Keratinocyte (primary cell): ENCODE results near the gene RALGPS1. TPM values are rescaled to one million over a fixed set of nuclear protein-coding genes. Genes with fewer than 3 reads are reported as not detected.

Experiments used
- DNase-seq: peaks from one replicate; pipeline ENCODE4 v3.0.0-alpha.2; 2011; ENCODE audit warnings: low read depth, missing footprints, low spot score
- FAIRE-seq: peaks from 2 replicates; lab custom pipeline; 2011; peaks lifted over from hg19 to GRCh38; lab: Jason Lieb, UNC
- H2AFZ ChIP-seq: 2 replicates; pipeline ENCODE4 v1.6.0; 2012; ENCODE audit warnings: low read length, control low read depth, inconsistent platforms; ENCODE audit not compliant: control insufficient read depth
- H3K27ac ChIP-seq: 2 replicates; pipeline ENCODE4 v1.5.1; 2011; ENCODE audit warnings: low read length; ENCODE audit not compliant: control insufficient read depth, insufficient read depth
- H3K27me3 ChIP-seq: 3 replicates; pipeline ENCODE4 v1.6.0; 2011; ENCODE audit warnings: low read length; ENCODE audit not compliant: control insufficient read depth, insufficient read depth; ENCODE audit errors: extremely low read depth
- H3K36me3 ChIP-seq, 2 experiments: 2 replicates in 1 of 2; 3 replicates in 1 of 2; pipeline ENCODE4 v1.5.1; 2011; ENCODE audit warnings: low read length in 2 of 2, mild to moderate bottlenecking in 1 of 2; ENCODE audit not compliant: control insufficient read depth in 2 of 2, insufficient read depth in 2 of 2; ENCODE audit errors: extremely low read depth in 1 of 2
- H3K4me1 ChIP-seq: 3 replicates; pipeline ENCODE4 v1.5.1; 2011; ENCODE audit warnings: low read length; ENCODE audit not compliant: control insufficient read depth, insufficient read depth; ENCODE audit errors: extremely low read depth
- H3K4me2 ChIP-seq: 3 replicates; pipeline ENCODE4 v1.6.0; 2011; ENCODE audit warnings: low read depth, low read length; ENCODE audit not compliant: control insufficient read depth, insufficient read depth; ENCODE audit errors: extremely low read depth
- H3K4me3 ChIP-seq, 3 experiments: fragments of 200-600 bp in 1 of 3; sonication (generic) in 1 of 3; 2 replicates in 2 of 3; 3 replicates in 1 of 3; pipeline ENCODE4 v1.5.1; 2011 to 2016; ENCODE audit warnings: low read length in 3 of 3, mild to moderate bottlenecking in 3 of 3, control low read depth in 2 of 3, inconsistent platforms in 1 of 3, low read depth in 1 of 3, mixed read lengths in 1 of 3, mixed run types in 1 of 3, moderate library complexity in 1 of 3; ENCODE audit not compliant: control insufficient read depth in 2 of 3, insufficient read depth in 2 of 3; ENCODE audit errors: extremely low read depth in 1 of 3
- H3K79me2 ChIP-seq: 2 replicates; pipeline ENCODE4 v1.6.0; 2012; ENCODE audit warnings: low read length; ENCODE audit not compliant: control insufficient read depth, insufficient read depth
- H3K9ac ChIP-seq: 3 replicates; pipeline ENCODE4 v1.6.0; 2011; ENCODE audit warnings: low read length; ENCODE audit not compliant: control insufficient read depth, insufficient read depth; ENCODE audit errors: extremely low read depth
- H3K9me1 ChIP-seq: 3 replicates; pipeline ENCODE4 v1.6.0; 2011; ENCODE audit warnings: low read length; ENCODE audit not compliant: control insufficient read depth, insufficient read depth; ENCODE audit errors: extremely low read depth
- H3K9me3 ChIP-seq: 2 replicates; pipeline ENCODE4 v1.5.1; 2012; ENCODE audit warnings: low read depth, low read length; ENCODE audit not compliant: control insufficient read depth
- H4K20me1 ChIP-seq: 3 replicates; pipeline ENCODE4 v1.6.0; 2011; ENCODE audit warnings: low read length; ENCODE audit not compliant: control insufficient read depth, insufficient read depth; ENCODE audit errors: extremely low read depth
- CTCF ChIP-seq, 3 experiments: IDR thresholded peaks in 1 of 3; conservative IDR thresholded peaks in 1 of 3; optimal IDR thresholded peaks in 1 of 3; 2 replicates in 2 of 3; 3 replicates in 1 of 3; pipeline versions ENCODE3 to v1.5.1; 2011; ENCODE audit warnings: low read length in 3 of 3, mild to moderate bottlenecking in 3 of 3, moderate library complexity in 2 of 3, control low read depth in 1 of 3, inconsistent platforms in 1 of 3; ENCODE audit not compliant: insufficient read depth in 2 of 3; ENCODE audit errors: extremely low read depth in 1 of 3
- EZH2 ChIP-seq: IDR thresholded peaks from one replicate; pipeline ENCODE4 v1.6.1; 2012; ENCODE audit warnings: inconsistent platforms, mild to moderate bottlenecking, low read length, moderate library complexity
- dilution Hi-C: fragments of 300-500 bp; cut with MboI; formaldehyde crosslinking; loops from one replicate; pipeline ENCODE4 v1.7.0; 2020; ENCODE audit warnings: low sequenced_read_pairs; ENCODE audit not compliant: extremely low pct_ligation_motif_present
- polyA plus RNA-seq, 5 experiments: library from polyadenylated mRNA; depleted of rRNA in 3 of 5; stranded (reverse) in 3 of 5; stranded (forward) in 1 of 5; unstranded in 1 of 5; fragments of >200 nt; gene quantifications; 1 replicate in 1 of 5; 2 replicates in 3 of 5; 3 replicates in 1 of 5; pipeline versions ENCODE4 v1.2.1 to v1.2.3, GENCODE V29; 2011 to 2012; ENCODE audit warnings: missing spikeins in 2 of 5, low read depth in 1 of 5, low replicate concordance in 1 of 5

Gene RALGPS1
- polyA plus RNA-seq, 1 donor (not counting 4 experiments of a cell fraction or from before 2014, with no cell fraction given): 0.56 TPM

GRCh38 chr9:126885131-126885641 is 29.4 kb upstream of the RALGPS1 start:
- no peak for FAIRE-seq
- Histone ChIP-seq H3K4me3 (no peak overlapping the region), H3K4me1 (no peaks in the 10 kb centered on the region), H3K27ac (no peak overlapping the region), H2AFZ (no peak overlapping the region), H3K9me3 (no peaks in the 10 kb centered on the region), H3K4me2 (no peak overlapping the region), H3K27me3 (no peaks in the 10 kb centered on the region), H3K9ac (no peak overlapping the region), H3K9me1 (peaks cover 4% of the 10 kb centered on the region), H4K20me1 (peaks cover 2% of the 10 kb centered on the region), H3K79me2 (no peaks in the 10 kb centered on the region), H3K36me3 (peaks cover 8 to 14% of the 10 kb centered on the region in 2 experiments)
- no peak for DNase-seq
- TF ChIP-seq EZH2: no peak
- TF ChIP-seq CTCF (optimal IDR thresholded peaks at IDR 0.05 in 1 of 3, IDR thresholded peaks at IDR 0.05 in 1 of 3, conservative IDR thresholded peaks at IDR 0.05 in 1 of 3; ENCODE audit: extremely low read depth in 1 of 3, insufficient read depth in 2 of 3, low read length in 3 of 3): no peak
- dilution Hi-C loops: no loop called here

GRCh38 chr9:126886034-126886822 is 28.4 kb upstream of the RALGPS1 start:
- Histone ChIP-seq H3K27ac (no peak overlapping the region), H4K20me1 (no peaks in the 10 kb centered on the region), H3K27me3 (no peaks in the 10 kb centered on the region), H3K4me2 (no peak overlapping the region), H3K4me3 (no peak overlapping the region), H3K79me2 (no peaks in the 10 kb centered on the region), H3K36me3 (peaks cover 4 to 5% of the 10 kb centered on the region in 2 experiments), H2AFZ (no peak overlapping the region), H3K9me1 (no peaks in the 10 kb centered on the region), H3K9me3 (no peaks in the 10 kb centered on the region), H3K4me1 (no peaks in the 10 kb centered on the region), H3K9ac (no peak overlapping the region)
- TF ChIP-seq CTCF (optimal IDR thresholded peaks at IDR 0.05 in 1 of 3, IDR thresholded peaks at IDR 0.05 in 1 of 3, conservative IDR thresholded peaks at IDR 0.05 in 1 of 3; ENCODE audit: extremely low read depth in 1 of 3, insufficient read depth in 2 of 3, low read length in 3 of 3): no peak
- no peak for TF ChIP-seq EZH2
- DNase-seq (no peak), FAIRE-seq (no peak)
- dilution Hi-C loops: no loop called here
